GM19043 (cell line): ENCODE measurements around the gene PTGIS.

Source experiments
- ATAC-seq: cut with Tn5 transposase; IDR thresholded peaks from one replicate; pipeline ENCODE4 v1.9.1; 2021; ENCODE audit warnings: low read depth; ENCODE audit not compliant: unreplicated experiment

PTGIS gene

GRCh38 chr20:49532285-49532946 lies 35.5 kb downstream of the PTGIS start:
- no peak for ATAC-seq

- ATAC-seq = no peak
Measured at GRCh38 chr20:49529470-49529869, 38.5 kb downstream of the PTGIS start.

DNA sequence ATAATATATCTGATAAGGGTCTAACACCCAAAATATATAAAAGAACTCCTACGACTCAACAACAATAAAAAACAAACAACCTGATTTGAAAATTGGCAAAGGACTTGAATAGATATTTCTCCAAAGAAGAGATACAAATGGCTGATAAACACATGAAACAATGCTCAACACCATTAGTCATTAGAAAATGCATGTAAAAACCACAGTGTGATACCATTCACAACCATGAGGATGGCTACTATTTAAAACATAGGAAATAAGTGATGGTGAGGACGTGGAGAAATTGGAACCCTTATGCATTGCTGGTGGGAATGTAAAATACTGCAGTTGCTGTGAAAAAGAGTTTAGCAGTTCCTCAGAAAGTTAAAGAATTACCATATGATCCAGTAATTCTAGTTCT lies 41.4 kb downstream of the PTGIS start:
- ATAC-seq = no peak

DNA sequence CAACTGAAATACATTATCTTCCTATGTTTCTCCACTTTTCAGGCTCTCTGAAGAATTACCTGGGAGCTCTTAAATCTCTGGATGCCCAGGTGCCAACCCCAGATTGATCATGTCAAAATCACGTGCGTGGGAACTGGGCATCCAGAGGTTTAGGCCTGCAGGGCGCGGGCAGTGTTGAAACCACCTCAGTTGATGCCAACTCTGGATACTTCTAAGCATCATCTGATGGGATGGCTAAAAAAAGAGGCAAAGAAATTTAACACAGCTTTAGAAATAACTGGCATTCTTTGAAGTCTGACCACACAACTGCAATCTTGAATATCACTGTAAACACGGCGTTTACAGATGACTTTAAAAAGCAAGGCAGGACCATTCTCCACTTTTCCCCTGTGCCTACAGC lies 41.9 kb downstream of the PTGIS start:
- ATAC-seq = no peak

- ATAC-seq = no peak
Measured at GRCh38 chr20:49523767-49524360, 44.1 kb downstream of the PTGIS start.

DNA sequence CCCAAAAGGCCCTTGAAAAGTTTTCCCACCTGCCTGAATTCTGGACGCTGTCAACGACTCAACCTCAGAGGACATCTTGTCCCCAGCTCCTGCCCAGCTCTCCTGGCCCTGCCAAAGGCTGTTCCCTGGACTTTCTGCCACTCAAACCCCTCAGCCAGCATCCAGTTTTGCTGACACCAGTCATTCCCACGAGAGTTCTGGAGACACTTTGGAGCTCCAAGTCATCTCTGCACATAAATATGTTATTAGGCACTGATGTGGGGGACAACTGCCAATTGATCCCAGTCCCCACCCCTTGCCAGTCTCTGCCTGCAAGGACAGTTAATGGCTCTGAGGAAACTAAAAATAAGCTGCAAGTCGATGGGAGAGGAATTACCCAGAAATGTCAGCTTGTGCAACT lies 46.6 kb downstream of the PTGIS start:
- no peak for ATAC-seq

GRCh38 chr20:49519777-49520359 lies 48.1 kb downstream of the PTGIS start:
- ATAC-seq = no peak

GRCh38 chr20:49519212-49519712 lies 48.7 kb downstream of the PTGIS start:
- ATAC-seq = no peak

- ATAC-seq = no peak
Measured at GRCh38 chr20:49518576-49518975, 49.4 kb downstream of the PTGIS start.

DNA sequence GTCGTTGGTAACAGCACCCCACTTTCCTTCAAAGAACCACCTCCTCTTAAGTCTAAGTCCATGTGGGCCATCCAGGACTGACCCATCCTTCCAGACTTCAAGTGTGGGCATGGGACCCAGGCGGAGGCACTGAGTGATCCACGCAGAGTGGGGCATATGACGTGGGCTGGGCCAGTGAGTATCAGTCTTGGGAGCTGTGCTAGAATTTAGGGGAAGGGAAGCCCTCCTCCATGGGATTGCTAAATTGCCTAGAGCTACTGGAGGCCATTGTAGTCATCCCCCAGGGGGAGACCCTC lies 50.2 kb downstream of the PTGIS start:
- no peak for ATAC-seq

DNA sequence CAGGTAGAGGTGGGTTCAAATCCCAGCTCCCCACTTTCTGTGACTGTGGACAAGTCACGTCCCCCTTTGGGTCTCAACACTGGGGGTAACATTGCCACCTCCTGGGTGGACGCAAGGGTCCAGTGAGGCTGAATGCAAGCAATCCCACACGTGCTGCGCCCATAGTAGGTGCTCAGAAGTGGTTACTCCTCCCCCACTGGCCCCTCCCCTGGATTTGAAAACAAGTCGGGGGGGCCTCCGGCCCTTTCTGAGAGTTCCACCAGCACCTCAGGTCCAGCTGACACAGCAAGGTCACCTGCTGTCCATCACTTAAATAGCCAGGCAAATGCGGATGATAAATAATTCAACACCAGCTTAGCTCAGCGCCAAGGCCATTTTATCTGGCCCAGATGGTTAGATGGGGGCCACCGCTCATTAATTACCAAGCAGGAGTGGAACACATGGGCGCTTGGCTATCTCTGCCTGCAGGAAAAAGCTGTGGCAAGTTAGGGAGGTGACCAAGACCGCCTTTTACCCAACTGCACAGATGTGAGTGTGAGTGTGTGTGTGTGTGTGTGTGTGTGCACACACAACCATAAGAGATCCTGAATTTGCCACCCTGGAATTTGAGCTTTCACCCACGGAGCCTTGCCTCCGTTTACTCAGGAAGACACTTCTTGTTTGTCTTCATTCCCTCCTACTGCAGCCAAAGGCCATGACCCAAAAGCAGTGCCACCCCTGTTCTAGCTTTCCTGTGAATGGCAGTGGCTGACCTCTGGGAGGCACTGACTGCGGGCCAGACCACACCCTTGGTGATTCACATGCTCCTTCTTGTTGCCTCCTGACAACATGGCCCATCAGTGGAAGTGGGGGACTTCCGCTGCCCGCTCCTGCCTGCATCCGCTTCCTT lies 50.8 kb downstream of the PTGIS start:
- no peak for ATAC-seq

- ATAC-seq = no peak
Measured at GRCh38 chr20:49515586-49515985, 52.4 kb downstream of the PTGIS start.

DNA sequence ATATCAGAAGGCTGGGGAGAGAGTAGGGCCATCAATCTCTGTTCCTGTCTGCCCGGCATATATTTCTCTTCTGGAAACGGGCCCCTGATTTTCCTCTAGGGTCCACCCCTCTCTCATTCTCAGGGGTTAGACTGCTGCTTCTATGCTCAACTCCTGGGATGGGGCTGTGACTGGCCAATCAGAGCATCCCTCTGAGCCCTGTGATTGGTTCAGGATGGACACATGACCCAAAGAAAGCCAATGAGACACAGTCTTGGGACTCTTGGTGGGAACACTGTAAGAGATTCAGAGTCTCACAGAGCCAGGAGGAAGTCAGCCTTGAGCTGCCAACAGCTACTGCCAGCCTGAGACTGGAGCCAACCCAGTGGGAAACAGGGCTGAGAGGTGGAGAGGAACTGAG lies 54.4 kb downstream of the PTGIS start:
- no peak for ATAC-seq

- no peak for ATAC-seq
Measured at GRCh38 chr20:49513009-49513408, 54.9 kb downstream of the PTGIS start.

- no peak for ATAC-seq
Measured at GRCh38 chr20:49511788-49512525, 56.0 kb downstream of the PTGIS start.

DNA sequence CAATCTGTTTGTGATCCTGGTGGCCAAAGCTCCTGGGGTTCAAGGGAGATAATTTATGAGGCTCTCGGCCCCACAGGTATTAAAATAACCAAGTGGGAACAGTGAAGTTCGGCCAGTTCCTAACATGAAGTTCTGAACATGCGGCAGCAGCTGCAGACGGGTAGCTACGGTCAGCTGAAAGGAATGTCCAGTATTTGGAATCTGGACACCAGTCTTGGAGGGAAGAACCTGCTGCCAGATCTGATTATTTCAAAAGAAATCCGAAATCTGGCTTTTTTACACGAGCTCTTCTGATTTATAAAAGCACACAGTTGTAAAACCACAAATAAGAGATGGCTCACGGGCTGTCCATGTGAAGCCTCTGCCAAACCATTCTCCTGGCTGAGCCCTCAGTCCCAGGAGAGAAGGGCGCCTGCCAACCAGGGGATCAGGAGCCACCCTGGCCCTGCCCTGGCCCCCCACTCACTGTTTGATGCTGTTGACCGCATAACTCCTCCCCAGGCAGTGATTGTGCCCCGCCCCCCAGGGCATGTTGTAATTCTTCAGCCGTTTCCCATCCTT lies 57.3 kb downstream of the PTGIS start:
- ATAC-seq = no peak

GRCh38 chr20:49508435-49509199 lies 59.3 kb downstream of the PTGIS start:
- no peak for ATAC-seq

DNA sequence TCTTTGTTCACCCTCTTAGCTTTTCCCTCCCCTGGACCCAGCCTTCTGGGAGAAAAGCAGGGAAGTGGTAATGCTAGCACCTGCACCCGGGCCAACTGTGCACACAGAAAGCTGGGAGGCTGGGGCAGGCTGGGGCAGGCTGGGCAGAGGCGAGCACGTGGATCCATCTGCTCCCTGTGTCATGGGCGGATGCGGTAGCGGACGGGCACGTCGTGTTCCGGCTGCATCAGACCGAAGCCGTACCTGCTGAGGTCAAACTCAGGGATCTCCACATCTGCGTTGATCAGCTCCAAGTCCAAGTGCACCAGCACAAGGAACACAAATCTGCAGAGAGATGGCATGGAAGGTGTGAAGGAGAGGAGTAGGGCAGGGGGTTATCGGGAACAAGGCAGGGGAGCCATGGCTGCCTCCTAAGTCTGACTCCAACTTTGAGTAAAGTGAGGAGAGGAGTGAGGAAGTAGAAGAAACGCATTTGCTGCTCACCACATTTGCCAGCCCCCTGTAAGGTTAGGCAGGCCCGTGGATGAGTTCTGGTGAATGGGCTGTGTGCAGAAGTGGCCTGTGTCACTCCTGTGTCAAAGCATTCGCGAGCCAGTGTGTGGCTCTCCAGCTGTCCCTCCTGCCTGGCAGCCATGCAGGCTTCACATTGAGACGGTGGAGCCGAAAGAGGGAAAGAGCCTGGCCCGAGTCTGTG lies 60.0 kb downstream of the PTGIS start:
- no peak for ATAC-seq

GRCh38 chr20:49505518-49505917 lies 62.4 kb downstream of the PTGIS start:
- ATAC-seq = no peak
